ENCODE measurements around the gene RABEP1. TPM values are rescaled to one million over a fixed set of nuclear protein-coding genes. Genes with fewer than 3 reads are reported as not detected.

Gene RABEP1
- total RNA-seq, 1 donor from 2014 or later: 50.0 TPM

DNA sequence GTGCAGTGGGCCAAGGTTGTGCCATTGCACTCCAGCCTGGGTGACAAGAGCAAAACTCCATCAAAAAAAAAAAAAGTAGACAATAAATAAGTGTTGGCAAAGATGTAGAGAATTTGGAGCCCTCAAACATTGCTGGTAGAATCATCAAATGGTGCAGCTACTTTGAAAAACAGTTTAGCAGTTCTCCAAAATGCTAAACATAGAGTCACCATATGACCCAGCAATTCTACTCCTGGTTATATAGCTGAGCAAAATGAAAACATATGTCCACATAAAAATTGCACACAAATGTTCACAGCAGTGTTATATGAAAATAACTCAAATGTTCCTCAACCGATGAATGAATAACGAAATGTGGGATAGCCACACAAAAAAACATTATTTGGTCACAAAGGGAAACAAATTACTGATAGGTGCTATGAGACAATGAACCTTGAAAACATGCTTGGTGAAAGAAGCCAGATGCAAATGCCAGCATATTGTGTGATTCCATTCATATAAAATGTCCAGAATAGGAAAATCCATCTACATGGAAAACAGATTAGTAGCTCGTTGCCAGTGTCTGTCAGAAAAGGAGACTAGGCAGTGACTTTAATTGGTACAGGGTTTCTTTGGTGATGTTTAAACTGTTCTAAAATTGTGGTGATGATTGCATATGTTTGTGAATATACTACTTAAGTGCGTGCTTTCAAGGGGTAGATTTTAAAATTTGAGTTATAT, 12.7 kb upstream of the RABEP1 start:
- no peaks in the 10 kb centered on the region for H4K20me1 ChIP-seq (ENCODE audit: low read depth)
- H3F3A ChIP-seq (ENCODE audit: low read depth): no peaks in the 10 kb centered on the region
- no peak for DNase-seq (ENCODE audit: low spot score)
- peaks cover 2% of the 10 kb centered on the region for H3K9me3 Mint-ChIP-seq
- H3K4me2 ChIP-seq: no peak overlapping the region
- no peaks in the 10 kb centered on the region for H3K9me3 ChIP-seq (ENCODE audit: low read depth)
- no peak overlapping the region for H3K27ac ChIP-seq
- no peak overlapping the region for H2AFZ ChIP-seq (replicated peaks)
- no peak overlapping the region for H3K9ac ChIP-seq
- H3K4me1 Mint-ChIP-seq: no peaks in the 10 kb centered on the region
- H3K27me3 ChIP-seq: no peaks in the 10 kb centered on the region
- H3K27me3 Mint-ChIP-seq (ENCODE audit: insufficient read depth, low read depth): no peaks in the 10 kb centered on the region
- H3K36me3 Mint-ChIP-seq: no peaks in the 10 kb centered on the region
- no peak overlapping the region for H3K4me3 Mint-ChIP-seq
- no peaks in the 10 kb centered on the region for H3K4me1 ChIP-seq
- no peak overlapping the region for H3K27ac Mint-ChIP-seq
- no peak overlapping the region for H3K4me3 ChIP-seq
- no peaks in the 10 kb centered on the region for H3K79me2 ChIP-seq (ENCODE audit: low read depth)
- H3K36me3 ChIP-seq: no peaks in the 10 kb centered on the region
- TF ChIP-seq EZH2 (IDR thresholded peaks at IDR 0.05): no peak

DNA sequence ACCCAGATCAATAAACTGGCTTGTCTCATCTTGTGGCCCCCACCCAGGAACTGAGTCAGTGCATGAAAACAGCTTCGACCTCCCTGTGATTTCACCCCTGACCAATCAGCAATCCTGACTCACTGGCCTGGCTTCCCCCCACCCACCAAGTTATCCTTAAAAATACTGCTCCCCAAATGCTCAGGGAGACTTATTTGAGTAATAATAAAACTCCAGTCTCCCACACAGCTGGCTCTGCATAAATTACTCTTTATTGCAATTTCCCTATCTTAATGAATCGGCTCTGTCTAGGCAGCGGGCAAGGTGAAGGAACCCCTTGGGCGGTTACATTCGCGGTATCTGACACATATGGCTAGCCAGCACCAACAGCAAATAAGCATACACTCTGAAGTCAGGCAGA, 9.8 kb upstream of the RABEP1 start:
- Histone ChIP-seq H3F3A (ENCODE audit: low read depth) (no peaks in the 10 kb centered on the region), H3K27ac (no peak overlapping the region), H3K4me1 (no peaks in the 10 kb centered on the region), H4K20me1 (ENCODE audit: low read depth) (no peaks in the 10 kb centered on the region), H3K9ac (no peak overlapping the region), H3K4me2 (no peak overlapping the region), H3K36me3 (no peaks in the 10 kb centered on the region), H2AFZ (replicated peaks) (no peak overlapping the region), H3K4me3 (no peak overlapping the region), H3K9me3 (ENCODE audit: low read depth) (no peaks in the 10 kb centered on the region), H3K27me3 (no peaks in the 10 kb centered on the region), H3K79me2 (ENCODE audit: low read depth) (no peaks in the 10 kb centered on the region)
- DNase-seq (ENCODE audit: low spot score): no peak
- H3K4me3 Mint-ChIP-seq: no peak overlapping the region
- H3K27ac Mint-ChIP-seq: no peak overlapping the region
- TF ChIP-seq, protein P1, sequence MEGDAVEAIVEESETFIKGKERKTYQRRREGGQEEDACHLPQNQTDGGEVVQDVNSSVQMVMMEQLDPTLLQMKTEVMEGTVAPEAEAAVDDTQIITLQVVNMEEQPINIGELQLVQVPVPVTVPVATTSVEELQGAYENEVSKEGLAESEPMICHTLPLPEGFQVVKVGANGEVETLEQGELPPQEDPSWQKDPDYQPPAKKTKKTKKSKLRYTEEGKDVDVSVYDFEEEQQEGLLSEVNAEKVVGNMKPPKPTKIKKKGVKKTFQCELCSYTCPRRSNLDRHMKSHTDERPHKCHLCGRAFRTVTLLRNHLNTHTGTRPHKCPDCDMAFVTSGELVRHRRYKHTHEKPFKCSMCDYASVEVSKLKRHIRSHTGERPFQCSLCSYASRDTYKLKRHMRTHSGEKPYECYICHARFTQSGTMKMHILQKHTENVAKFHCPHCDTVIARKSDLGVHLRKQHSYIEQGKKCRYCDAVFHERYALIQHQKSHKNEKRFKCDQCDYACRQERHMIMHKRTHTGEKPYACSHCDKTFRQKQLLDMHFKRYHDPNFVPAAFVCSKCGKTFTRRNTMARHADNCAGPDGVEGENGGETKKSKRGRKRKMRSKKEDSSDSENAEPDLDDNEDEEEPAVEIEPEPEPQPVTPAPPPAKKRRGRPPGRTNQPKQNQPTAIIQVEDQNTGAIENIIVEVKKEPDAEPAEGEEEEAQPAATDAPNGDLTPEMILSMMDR (IDR thresholded peaks at IDR 0.05): no peak
- TF ChIP-seq EZH2phosphoT487 (IDR thresholded peaks at IDR 0.05) (no peak), EZH2 (IDR thresholded peaks at IDR 0.05) (no peak)
- H3K4me1 Mint-ChIP-seq: no peaks in the 10 kb centered on the region
- H3K27me3 Mint-ChIP-seq (ENCODE audit: insufficient read depth, low read depth): no peaks in the 10 kb centered on the region
- H3K36me3 Mint-ChIP-seq: no peaks in the 10 kb centered on the region
- H3K9me3 Mint-ChIP-seq: no peaks in the 10 kb centered on the region

DNA sequence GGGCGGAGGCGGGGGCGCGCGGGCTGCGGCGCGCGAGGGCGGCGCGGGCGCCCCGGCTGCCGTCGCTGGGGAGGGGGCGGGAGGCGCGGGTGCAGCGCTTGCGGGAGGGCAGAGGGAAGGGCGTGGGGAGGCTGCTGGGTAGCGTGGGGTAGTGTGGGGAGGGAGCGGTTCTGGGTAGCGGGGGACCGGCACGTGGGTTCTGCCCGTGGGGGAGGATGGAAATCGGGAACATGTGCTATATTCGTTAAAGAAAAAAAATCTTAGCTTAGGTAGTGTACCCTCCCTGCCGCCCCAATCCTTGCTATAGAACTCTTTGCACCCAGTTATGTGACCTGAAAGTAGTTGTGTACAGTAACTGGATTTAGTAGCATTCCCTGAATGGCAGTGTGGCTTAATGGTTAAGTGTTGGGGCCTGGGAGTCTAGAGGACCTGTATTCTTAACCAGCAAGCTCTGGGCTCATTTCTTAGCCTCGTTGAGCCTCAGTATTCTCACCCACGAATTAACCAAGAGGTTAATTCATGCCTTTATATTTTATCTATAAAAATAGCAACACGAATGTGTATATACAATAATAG, 646 bp downstream of the RABEP1 start:
- Histone ChIP-seq H3K4me2 (peak overlapping the region; percentile 88), H3K27ac (no peak overlapping the region), H3F3A (ENCODE audit: low read depth) (no peaks in the 10 kb centered on the region), H3K36me3 (no peaks in the 10 kb centered on the region), H3K4me3 (peak overlapping the region; percentile 80), H3K9ac (peak overlapping the region; percentile 60), H3K79me2 (ENCODE audit: low read depth) (peaks cover 52% of the 10 kb centered on the region), H2AFZ (replicated peaks) (peak overlapping the region; percentile 18), H4K20me1 (ENCODE audit: low read depth) (peaks cover 21% of the 10 kb centered on the region), H3K4me1 (peaks cover 8% of the 10 kb centered on the region), H3K27me3 (peaks cover 7% of the 10 kb centered on the region), H3K9me3 (ENCODE audit: low read depth) (no peaks in the 10 kb centered on the region)
- Mint-ChIP-seq H3K27ac (no peak overlapping the region), H3K27me3 (ENCODE audit: insufficient read depth, low read depth) (peaks cover 6% of the 10 kb centered on the region), H3K36me3 (peaks cover 7% of the 10 kb centered on the region), H3K4me1 (peaks cover 14% of the 10 kb centered on the region), H3K4me3 (peak overlapping the region; percentile 92), H3K9me3 (no peaks in the 10 kb centered on the region)
- DNase-seq (ENCODE audit: low spot score): no peak
- TF ChIP-seq, protein P1 (IDR thresholded peaks at IDR 0.05): no peak
- TF ChIP-seq EZH2 (IDR thresholded peaks at IDR 0.05) (no peak), EZH2phosphoT487 (IDR thresholded peaks at IDR 0.05) (no peak)

All from neural progenitor cell (in vitro differentiated cells).